B cell (primary cell): Measurements from ENCODE around the gene CELF2. TPM values are rescaled to one million over a fixed set of nuclear protein-coding genes. Genes with fewer than 3 reads are reported as not detected.
A peak's percentile ranks its signal among the peaks of the same experiment; 100 is the strongest.

Experiments used
- ATAC-seq: fragments of 200-7000 bp; cut with Tn5 transposase; one replicate; pipeline ENCODE4 v1.10.0; 2021; ENCODE audit warnings: low read depth, mild to moderate bottlenecking, moderate number of reproducible peaks, moderate library complexity
- CTCF ChIA-PET: fragments of 350-600 bp; sonication (Branson Sonifier 250); formaldehyde crosslinking; loops from one replicate; lab custom pipeline; 2021; ENCODE audit warnings: antibody characterized with exemption, inconsistent platforms; lab: Charles Lee
- POLR2A ChIA-PET: fragments of 350-600 bp; sonication (Branson Sonifier 250); formaldehyde crosslinking; loops from one replicate; lab custom pipeline; 2021; ENCODE audit warnings: antibody characterized with exemption; lab: Charles Lee
- DNase-seq: peaks from one replicate; pipeline ENCODE4 v3.0.0; 2013
- H2AFZ ChIP-seq: 2 replicates; pipeline ENCODE4 v1.6.1; 2012; ENCODE audit warnings: mild to moderate bottlenecking, low read depth, low read length; ENCODE audit not compliant: insufficient read depth, poor library complexity, severe bottlenecking
- H3K27ac ChIP-seq, 2 donors: 1 replicate in 1 of 2; 2 replicates in 1 of 2; pipeline ENCODE4 v1.5.1; 2012 to 2013; ENCODE audit warnings: low read length in 2 of 2, mild to moderate bottlenecking in 2 of 2, moderate library complexity in 1 of 2
- H3K27me3 ChIP-seq, 4 experiments: fragments of 200-600 bp in 1 of 4; sonication (generic) in 1 of 4; replicated peaks in 1 of 4; 1 replicate in 2 of 4; 2 replicates in 2 of 4; pipeline versions ENCODE4 v1.6.1 to v1.7.0; 2013 to 2016; ENCODE audit warnings: low read length in 3 of 4, mild to moderate bottlenecking in 2 of 4, mixed read lengths in 1 of 4, moderate library complexity in 1 of 4; ENCODE audit not compliant: insufficient read depth in 4 of 4, control insufficient read depth in 3 of 4; ENCODE audit errors: control extremely low read depth in 1 of 4
- H3K36me3 ChIP-seq, 2 experiments: replicated peaks in 1 of 2; 1 replicate in 1 of 2; 2 replicates in 1 of 2; pipeline versions ENCODE4 v1.6.1 to v1.7.1; 2013; ENCODE audit warnings: low read length in 1 of 2; ENCODE audit not compliant: insufficient read depth in 2 of 2, control insufficient read depth in 1 of 2; ENCODE audit errors: control extremely low read depth in 1 of 2, extremely low read depth in 1 of 2
- H3K4me1 ChIP-seq, 2 donors: fragments of 200-600 bp in 1 of 2; sonication (generic) in 1 of 2; 1 replicate in 1 of 2; 2 replicates in 1 of 2; pipeline versions ENCODE4 v1.5.1 to v1.6.1; 2013 to 2017; ENCODE audit warnings: low read length in 2 of 2; ENCODE audit not compliant: control insufficient read depth in 2 of 2, insufficient read depth in 2 of 2
- H3K4me2 ChIP-seq: replicated peaks from 2 replicates; pipeline ENCODE3; 2012; ENCODE audit warnings: mild to moderate bottlenecking, low read depth, low read length; ENCODE audit not compliant: poor library complexity, severe bottlenecking
- H3K4me3 ChIP-seq, 5 experiments: fragments of 200-600 bp in 1 of 5; sonication (generic) in 1 of 5; 1 replicate in 3 of 5; 2 replicates in 2 of 5; pipeline versions ENCODE4 v1.5.1 to v1.7.0; 2011 to 2016; ENCODE audit warnings: low read length in 4 of 5, mild to moderate bottlenecking in 4 of 5, low read depth in 2 of 5, control low read depth in 1 of 5, moderate library complexity in 1 of 5; ENCODE audit not compliant: insufficient read depth in 1 of 5; ENCODE audit errors: control extremely low read depth in 1 of 5, extremely low read depth in 1 of 5
- H3K79me2 ChIP-seq: fragments of 200-600 bp; sonication (generic); one replicate; pipeline ENCODE4 v1.6.0; 2016; ENCODE audit warnings: low read length; ENCODE audit not compliant: control insufficient read depth, insufficient read depth
- H3K9ac ChIP-seq: fragments of 200-600 bp; sonication (generic); 2 replicates; pipeline ENCODE4 v1.6.1; 2017; ENCODE audit warnings: mild to moderate bottlenecking, low read length, moderate library complexity
- H3K9me3 ChIP-seq, 3 donors: one replicate each; pipeline versions ENCODE4 v1.6.1 to v1.7.1; 2013; ENCODE audit warnings: low read length in 2 of 3; ENCODE audit not compliant: control insufficient read depth in 2 of 3, insufficient read depth in 1 of 3; ENCODE audit errors: control extremely low read depth in 1 of 3
- H4K20me1 ChIP-seq: 2 replicates; pipeline ENCODE4 v1.6.0; 2012; ENCODE audit warnings: mild to moderate bottlenecking, low read length; ENCODE audit not compliant: insufficient read depth, control insufficient read depth, poor library complexity, severe bottlenecking
- H3K27ac Mint-ChIP-seq: one replicate; pipeline ENCODE4 v1.8.0; 2021; ENCODE audit warnings: mixed read lengths
- H3K27me3 Mint-ChIP-seq: one replicate; pipeline ENCODE4 v1.8.0; 2021; ENCODE audit warnings: mixed read lengths
- H3K4me1 Mint-ChIP-seq: one replicate; pipeline ENCODE4 v1.8.0; 2021; ENCODE audit warnings: mixed read lengths
- H3K4me3 Mint-ChIP-seq: one replicate; pipeline ENCODE4 v1.8.0; 2021; ENCODE audit warnings: mixed read lengths
- H3K9me3 Mint-ChIP-seq: one replicate; pipeline ENCODE4 v1.8.0; 2022; ENCODE audit warnings: mixed read lengths; ENCODE audit not compliant: insufficient read depth
- EZH2 ChIP-seq: IDR thresholded peaks from 2 replicates; pipeline ENCODE4 v1.6.1; 2012; ENCODE audit warnings: borderline replicate concordance, low read depth, mild to moderate bottlenecking, moderate library complexity, low read length; ENCODE audit not compliant: insufficient read depth, poor library complexity, severe bottlenecking
- WGBS: methylation state at CpG from one replicate; pipeline ENCODE4 v1.1.5; 2013; ENCODE audit warnings: missing lambda C conversion rate; ENCODE audit not compliant: insufficient coverage; 5-methylcytosine and 5-hydroxymethylcytosine counted together
- intact Hi-C: fragments of 100-400 bp; cut with micrococcal nuclease; formaldehyde crosslinking; loops from one replicate; pipeline ENCODE4 v1.10.0; 2022
- polyA plus RNA-seq: library from polyadenylated mRNA; depleted of rRNA; stranded (reverse); fragments of >200 nt; gene quantifications from 2 replicates; pipeline ENCODE4 v1.2.3, GENCODE V29; 2012
- total RNA-seq, 2 donors: library from RNA; stranded (reverse); fragments of 120-200 nt in 1 of 2; gene quantifications; 1 replicate in 1 of 2; 2 replicates in 1 of 2; pipeline versions ENCODE4 v1.2.3 to v1.2.4, GENCODE V29; 2013 to 2022
- TF ChIP-seq, protein P1 (sequence below): fragments of 200-600 bp; IDR thresholded peaks from one replicate; pipeline ENCODE4 v1.8.0; 2022; ENCODE audit warnings: antibody characterized with exemption, mild to moderate bottlenecking

The CELF2 gene
- total and polyA plus RNA-seq, 2 donors (not counting 1 experiment from before 2014, with no cell fraction given) = 59.5 to 112 TPM

DNA sequence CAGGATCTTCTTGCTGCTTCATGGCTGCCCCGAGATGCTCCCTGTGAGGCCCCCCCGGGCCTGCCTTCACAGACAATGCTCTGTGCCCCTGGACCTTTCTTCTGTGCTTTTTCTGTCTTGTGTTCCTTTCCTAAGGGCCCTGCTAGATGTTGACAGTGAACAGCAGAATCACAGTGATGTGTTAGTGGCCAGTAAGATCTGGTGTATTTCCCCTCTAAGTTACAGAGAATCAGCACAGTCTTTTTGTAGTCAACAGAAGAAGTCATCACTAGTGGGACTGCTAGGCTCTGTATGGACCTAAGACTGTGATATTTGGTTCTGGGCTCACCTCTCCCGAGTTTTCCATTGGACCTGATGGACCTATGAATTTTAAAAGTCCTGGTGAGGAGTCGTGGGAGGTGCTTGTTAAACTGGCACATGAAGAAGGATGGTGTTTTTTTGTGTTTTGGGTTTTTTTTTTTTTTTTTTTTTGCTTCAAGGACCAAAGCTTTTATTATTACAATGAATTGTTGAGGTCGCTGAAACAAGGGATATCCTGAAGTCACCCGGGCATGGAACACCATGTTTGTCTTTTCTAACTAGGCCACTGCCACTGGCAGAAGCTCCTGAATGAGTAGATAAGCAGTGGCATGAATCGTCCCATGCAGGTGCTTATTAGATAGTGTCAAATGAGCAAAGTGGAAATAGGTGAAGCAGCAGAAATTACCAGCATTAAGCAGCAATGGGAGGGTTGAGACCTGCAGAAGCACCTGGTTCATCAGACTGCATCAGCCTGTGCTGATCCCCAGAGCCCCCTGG lies 194.8 kb downstream of the CELF2 start:
- DNase-seq (no peak), ATAC-seq (no peak)
- Histone ChIP-seq H3K27ac (peak overlapping the region; percentile 11 to 80), H2AFZ (no peak overlapping the region), H3K4me3 (no peak overlapping the region), H3K79me2 (peaks cover 100% of the 10 kb centered on the region), H3K4me1 (peaks cover 59% of the 10 kb centered on the region in 2 donors), H4K20me1 (peaks cover 99% of the 10 kb centered on the region), H3K4me2 (peak overlapping the region; percentile 68), H3K9me3 (no peaks in the 10 kb centered on the region), H3K36me3 (peaks cover 0 to 68% of the 10 kb centered on the region in 2 experiments), H3K9ac (no peak overlapping the region), H3K27me3 (no peaks in the 10 kb centered on the region)
- no peaks in the 10 kb centered on the region for H3K9me3 Mint-ChIP-seq
- CTCF ChIA-PET = interaction anchor here (0.7 to 1.6 kb wide), 3 partner anchors 15 to 182 kb away, joined by 3 to 6 read pairs (median 4); no protein-coding TSS in a partner anchor
- POLR2A ChIA-PET = interaction anchor here (0.7 to 1.0 kb wide), 2 partner anchors 14 to 66 kb away, joined by 8 read pairs; no protein-coding TSS in a partner anchor
- 43% methylated on average over 6 of the region's 7 CpGs for WGBS
- H3K27me3 Mint-ChIP-seq = no peaks in the 10 kb centered on the region
- intact Hi-C loops = no loop called here
- peaks cover 77% of the 10 kb centered on the region for H3K4me1 Mint-ChIP-seq
- no peak for TF ChIP-seq EZH2
- TF ChIP-seq, protein P1, sequence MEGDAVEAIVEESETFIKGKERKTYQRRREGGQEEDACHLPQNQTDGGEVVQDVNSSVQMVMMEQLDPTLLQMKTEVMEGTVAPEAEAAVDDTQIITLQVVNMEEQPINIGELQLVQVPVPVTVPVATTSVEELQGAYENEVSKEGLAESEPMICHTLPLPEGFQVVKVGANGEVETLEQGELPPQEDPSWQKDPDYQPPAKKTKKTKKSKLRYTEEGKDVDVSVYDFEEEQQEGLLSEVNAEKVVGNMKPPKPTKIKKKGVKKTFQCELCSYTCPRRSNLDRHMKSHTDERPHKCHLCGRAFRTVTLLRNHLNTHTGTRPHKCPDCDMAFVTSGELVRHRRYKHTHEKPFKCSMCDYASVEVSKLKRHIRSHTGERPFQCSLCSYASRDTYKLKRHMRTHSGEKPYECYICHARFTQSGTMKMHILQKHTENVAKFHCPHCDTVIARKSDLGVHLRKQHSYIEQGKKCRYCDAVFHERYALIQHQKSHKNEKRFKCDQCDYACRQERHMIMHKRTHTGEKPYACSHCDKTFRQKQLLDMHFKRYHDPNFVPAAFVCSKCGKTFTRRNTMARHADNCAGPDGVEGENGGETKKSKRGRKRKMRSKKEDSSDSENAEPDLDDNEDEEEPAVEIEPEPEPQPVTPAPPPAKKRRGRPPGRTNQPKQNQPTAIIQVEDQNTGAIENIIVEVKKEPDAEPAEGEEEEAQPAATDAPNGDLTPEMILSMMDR = no peak
- H3K4me3 Mint-ChIP-seq = peak overlapping the region; percentile 45
- peak overlapping the region; percentile 81 for H3K27ac Mint-ChIP-seq

DNA sequence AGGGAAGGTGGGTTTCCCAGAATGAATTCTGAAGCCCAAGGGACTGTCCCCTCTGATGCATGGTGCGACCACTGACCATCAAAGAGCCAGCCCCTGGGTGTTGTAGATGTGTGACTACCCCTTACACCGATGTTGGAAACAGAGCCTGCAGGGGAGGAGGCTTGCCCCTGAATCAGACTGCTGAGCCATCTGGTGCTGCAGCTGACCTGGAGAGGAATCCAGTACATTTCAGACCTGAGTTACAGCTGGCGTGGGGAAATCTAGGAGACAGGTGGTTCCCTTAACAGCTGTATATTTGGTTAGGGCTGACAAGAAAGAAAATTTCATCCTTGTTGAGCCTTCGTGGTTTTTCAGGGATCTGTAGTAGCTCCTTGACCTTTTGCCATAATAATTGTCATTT lies 195.5 kb downstream of the CELF2 start:
- H3K27me3 Mint-ChIP-seq = no peaks in the 10 kb centered on the region
- H3K27me3 ChIP-seq = no peaks in the 10 kb centered on the region
- H3K4me3 ChIP-seq = no peak overlapping the region
- no peak for DNase-seq
- H3K27ac Mint-ChIP-seq = peak overlapping the region; percentile 10
- intact Hi-C loops = no loop called here
- ChIA-PET CTCF (interaction anchor here (0.9 to 1.6 kb wide), 2 partner anchors 30 to 64 kb away, joined by 3 to 4 read pairs; no protein-coding TSS in a partner anchor), POLR2A (no interaction called here)
- peaks cover 0 to 68% of the 10 kb centered on the region in 2 experiments for H3K36me3 ChIP-seq
- no peaks in the 10 kb centered on the region for H3K9me3 Mint-ChIP-seq
- no peak for TF ChIP-seq EZH2
- H3K4me2 ChIP-seq = peak overlapping the region; percentile 68
- H3K9ac ChIP-seq = no peak overlapping the region
- H3K9me3 ChIP-seq = no peaks in the 10 kb centered on the region
- H4K20me1 ChIP-seq = peaks cover 99% of the 10 kb centered on the region
- no peak overlapping the region for H2AFZ ChIP-seq
- peak overlapping the region in 1 of 2 donors; percentile 80 for H3K27ac ChIP-seq
- H3K4me1 ChIP-seq = peaks cover 52 to 53% of the 10 kb centered on the region in 2 donors
- no peak for ATAC-seq
- H3K4me1 Mint-ChIP-seq = peaks cover 73% of the 10 kb centered on the region
- no CpG with 5 or more reads among the region's 4 CpGs for WGBS
- H3K79me2 ChIP-seq = peaks cover 100% of the 10 kb centered on the region
- no peak overlapping the region for H3K4me3 Mint-ChIP-seq
